ENCODE data around the gene CCDC15. TPM values are rescaled to one million over a fixed set of nuclear protein-coding genes. Genes with fewer than 3 reads are reported as not detected.

Gene CCDC15
- total RNA-seq, 1 donor from 2014 or later: 3.3 TPM

- TF ChIP-seq CTCF (conservative IDR thresholded peaks at IDR 0.05; ENCODE audit: low read depth, low read length): no peak
- no peak overlapping the region for H3K4me3 ChIP-seq (ENCODE audit: low read depth, low read length)
- DNase-seq (ENCODE audit: low read depth): no peak
Measured at GRCh38 chr11:124984512-124984854, 30.5 kb downstream of the CCDC15 start.

DNA sequence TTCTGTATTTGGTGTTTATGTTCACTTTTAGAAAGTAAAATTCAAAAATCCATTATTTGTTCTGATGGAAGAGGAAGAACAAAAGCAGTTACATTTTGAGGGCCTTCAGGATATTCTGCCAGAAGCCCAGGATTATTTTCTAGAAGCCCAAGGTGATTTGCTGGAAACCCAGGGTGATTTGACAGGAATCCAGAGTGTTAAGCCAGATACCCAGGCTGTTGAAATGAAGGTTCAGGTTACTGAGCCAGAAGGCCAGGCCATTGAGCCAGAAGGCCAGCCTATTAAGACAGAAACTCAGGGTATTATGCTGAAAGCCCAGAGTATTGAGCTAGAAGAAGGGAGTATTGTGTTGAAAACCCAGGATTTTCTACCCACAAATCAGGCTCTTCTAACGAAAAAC lies 33.1 kb downstream of the CCDC15 start:
- no peak overlapping the region for H3K4me3 ChIP-seq (ENCODE audit: low read depth, low read length)
- no peak for DNase-seq (ENCODE audit: low read depth)
- no peak for TF ChIP-seq CTCF (conservative IDR thresholded peaks at IDR 0.05; ENCODE audit: low read depth, low read length)

- H3K4me3 ChIP-seq (ENCODE audit: low read depth, low read length): no peak overlapping the region
- no peak for DNase-seq (ENCODE audit: low read depth)
- TF ChIP-seq CTCF (conservative IDR thresholded peaks at IDR 0.05; ENCODE audit: low read depth, low read length): no peak
Measured at GRCh38 chr11:124988063-124988462, 34.1 kb downstream of the CCDC15 start.

DNA sequence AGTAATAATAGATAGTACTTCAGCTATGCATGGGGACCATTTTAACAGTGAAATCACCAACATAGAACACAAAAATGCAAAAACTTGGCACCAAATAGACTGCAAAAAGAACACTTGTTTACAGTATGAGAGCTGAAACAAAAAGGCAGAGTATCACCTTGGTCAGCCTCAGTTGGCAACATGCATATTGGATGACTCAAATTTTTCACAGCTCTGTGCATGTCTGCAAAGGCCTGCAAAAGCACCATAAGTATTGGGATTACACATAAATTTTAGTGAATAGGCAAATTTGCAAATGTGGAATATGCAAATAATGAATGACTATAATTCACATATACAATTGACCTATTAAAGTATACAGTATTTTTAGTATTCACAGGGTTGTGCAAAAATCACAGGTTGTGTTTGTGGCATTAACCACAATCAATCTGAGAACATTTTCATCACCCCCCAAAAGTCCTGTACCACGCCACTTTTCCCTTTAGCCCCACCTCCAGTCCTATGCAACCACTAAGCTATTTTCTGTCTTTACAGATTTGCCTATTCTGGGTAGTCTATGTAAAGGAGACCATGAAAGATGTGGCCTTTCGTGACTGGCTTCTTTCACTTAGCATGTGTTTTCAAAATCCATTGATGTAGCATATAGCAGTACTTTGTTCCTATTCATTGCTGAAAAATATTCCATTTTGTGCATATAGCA lies 47.2 kb downstream of the CCDC15 start:
- TF ChIP-seq CTCF (conservative IDR thresholded peaks at IDR 0.05; ENCODE audit: low read depth, low read length): no peak
- DNase-seq (ENCODE audit: low read depth): no peak
- H3K4me3 ChIP-seq (ENCODE audit: low read depth, low read length): no peak overlapping the region

GRCh38 chr11:125001849-125002248 lies 47.8 kb downstream of the CCDC15 start:
- no peak for TF ChIP-seq CTCF (conservative IDR thresholded peaks at IDR 0.05; ENCODE audit: low read depth, low read length)
- no peak for DNase-seq (ENCODE audit: low read depth)
- no peak overlapping the region for H3K4me3 ChIP-seq (ENCODE audit: low read depth, low read length)

- no peak overlapping the region for H3K4me3 ChIP-seq (ENCODE audit: low read depth, low read length)
- DNase-seq (ENCODE audit: low read depth): no peak
- TF ChIP-seq CTCF (conservative IDR thresholded peaks at IDR 0.05; ENCODE audit: low read depth, low read length): no peak
Measured at GRCh38 chr11:125005491-125005890, 51.5 kb downstream of the CCDC15 start.

- H3K4me3 ChIP-seq (ENCODE audit: low read depth, low read length): no peak overlapping the region
- TF ChIP-seq CTCF (conservative IDR thresholded peaks at IDR 0.05; ENCODE audit: low read depth, low read length): no peak
- DNase-seq (ENCODE audit: low read depth): no peak
Measured at GRCh38 chr11:125016413-125016812, 62.4 kb downstream of the CCDC15 start.

All from epithelial cell of proximal tubule (primary cell).